Measurements from ENCODE around the gene PTPRN2. TPM values are rescaled to one million over a fixed set of nuclear protein-coding genes. Genes with fewer than 3 reads are reported as not detected.
A peak's percentile ranks its signal among the peaks of the same experiment; 100 is the strongest.

The PTPRN2 gene
- polyA plus RNA-seq, 4 donors, result 7.4 to 9.6 (median 8.8) TPM

DNA sequence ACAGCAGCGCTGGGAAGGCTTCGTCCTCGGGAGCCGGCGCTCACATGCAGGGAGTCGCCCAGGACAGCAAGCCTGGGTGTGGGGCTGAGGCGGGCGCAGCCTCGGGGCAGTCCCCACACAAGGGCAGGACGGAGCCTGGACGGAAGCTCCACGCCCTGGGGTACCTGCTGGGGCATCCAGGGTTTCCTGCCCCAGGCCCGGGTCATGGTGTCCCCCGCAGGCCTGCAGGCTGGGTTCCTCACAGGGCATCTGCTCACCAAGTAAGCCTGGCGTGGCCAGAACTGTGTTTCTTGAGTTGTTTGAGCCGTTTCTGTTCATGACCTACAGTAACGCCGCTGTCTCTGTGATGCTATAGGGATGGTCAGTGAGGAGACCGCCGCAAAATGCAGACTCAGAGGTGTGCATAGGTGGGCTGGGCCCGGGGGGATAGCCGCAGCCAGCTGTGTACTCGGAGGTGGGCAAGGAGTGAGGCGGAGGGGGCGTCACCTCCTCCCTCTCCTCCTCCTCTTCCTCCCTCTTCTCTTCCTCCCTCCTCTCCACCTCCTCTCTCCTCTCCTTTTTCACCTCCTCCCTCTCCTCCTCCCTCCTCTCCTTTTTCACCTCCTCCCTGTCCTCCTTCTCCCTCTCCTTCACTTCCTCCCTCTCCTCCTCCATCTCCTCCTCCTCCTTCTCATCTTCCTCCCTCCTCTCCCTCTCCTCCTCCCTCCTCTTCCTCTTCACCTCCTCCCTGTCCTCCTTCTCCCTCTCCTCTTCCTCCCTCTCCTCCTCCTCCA lies 811.9 kb downstream of the PTPRN2 start:
- DNase-seq (ENCODE audit: low read depth in 4 of 4, low spot score in 3 of 4), result no peak

DNA sequence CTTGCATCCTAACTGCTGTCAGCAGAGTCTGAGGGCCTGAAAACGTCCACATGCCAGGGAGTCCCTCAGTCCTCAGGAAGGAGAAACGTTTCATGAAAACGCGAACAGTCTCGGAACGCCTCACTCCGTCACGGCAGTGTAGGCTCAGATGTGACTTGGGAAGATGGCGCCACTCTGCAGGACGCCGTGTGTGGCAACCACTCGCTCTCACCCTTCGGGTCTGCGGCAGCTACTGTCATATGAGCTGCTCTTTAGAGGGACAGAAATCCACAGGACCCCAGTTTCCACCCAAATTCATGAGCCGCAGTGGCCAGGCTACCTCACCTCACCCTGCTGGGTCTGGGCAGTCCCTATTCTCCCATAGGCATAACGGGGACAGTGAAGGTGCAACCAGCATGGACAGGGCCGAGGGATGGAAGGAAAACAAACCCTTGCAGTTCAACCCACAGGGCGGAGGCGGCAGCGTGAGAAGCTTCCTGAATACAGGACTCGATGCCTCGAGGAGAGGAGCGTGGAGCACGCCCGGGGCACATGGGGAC lies 812.5 kb downstream of the PTPRN2 start:
- no peak for DNase-seq (ENCODE audit: low read depth in 4 of 4, low spot score in 3 of 4)

GRCh38 chr7:157774495-157774894 lies 813.1 kb downstream of the PTPRN2 start:
- no peak for DNase-seq (ENCODE audit: low read depth in 4 of 4, low spot score in 3 of 4)

DNA sequence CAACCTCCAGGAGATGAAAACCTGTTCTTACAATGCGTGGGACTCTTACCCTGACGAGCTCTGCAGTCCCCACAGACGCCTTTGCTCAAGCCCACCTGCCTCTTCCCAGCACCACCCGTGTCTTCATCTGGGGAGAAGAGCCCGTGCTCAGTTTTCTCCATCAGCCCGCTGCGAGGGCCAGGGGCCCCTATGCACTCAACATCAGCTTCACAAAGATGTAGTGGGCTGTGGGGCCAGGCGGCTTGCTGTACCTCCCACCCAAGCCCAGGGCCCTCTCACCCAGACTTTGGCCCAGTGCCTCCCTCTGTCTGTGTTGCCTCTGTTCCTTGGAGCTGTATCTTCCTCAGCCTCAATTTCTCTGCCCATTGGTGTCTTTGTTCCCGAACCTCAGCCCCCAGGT lies 814.3 kb downstream of the PTPRN2 start:
- no peak for DNase-seq (ENCODE audit: low read depth in 4 of 4, low spot score in 3 of 4)

DNA sequence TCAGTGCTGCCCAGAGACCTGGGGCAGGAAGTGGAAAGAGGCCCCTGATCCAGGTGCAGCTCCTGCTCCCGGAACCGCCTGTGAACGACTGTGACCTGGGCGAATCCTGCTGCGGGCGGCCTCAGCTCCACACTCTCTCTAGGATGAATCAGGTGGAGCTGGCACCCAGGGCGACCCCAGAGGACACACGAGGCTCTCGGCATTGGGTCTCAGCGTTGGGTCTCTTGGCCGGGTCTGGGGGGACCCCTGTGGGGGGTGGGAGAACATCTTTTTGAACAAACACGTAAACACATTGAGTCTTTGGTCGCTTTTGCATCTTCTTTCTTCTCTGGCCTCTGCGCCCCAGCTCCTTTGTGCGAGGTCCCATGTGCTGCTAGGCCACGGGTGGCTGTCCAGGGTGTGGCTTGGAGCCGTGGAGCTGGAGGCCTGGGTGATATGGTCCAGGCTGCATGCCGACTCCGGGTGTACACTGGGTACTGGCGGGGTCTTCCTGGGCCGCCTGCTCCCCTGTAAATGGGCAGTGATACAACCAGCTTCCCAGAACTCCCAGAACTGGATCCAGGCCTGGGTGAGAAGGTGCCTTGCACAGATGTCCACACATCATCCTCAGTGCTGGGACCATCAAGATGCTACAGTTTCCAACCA lies 815.0 kb downstream of the PTPRN2 start:
- no peak for DNase-seq (ENCODE audit: low read depth in 4 of 4, low spot score in 3 of 4)

DNA sequence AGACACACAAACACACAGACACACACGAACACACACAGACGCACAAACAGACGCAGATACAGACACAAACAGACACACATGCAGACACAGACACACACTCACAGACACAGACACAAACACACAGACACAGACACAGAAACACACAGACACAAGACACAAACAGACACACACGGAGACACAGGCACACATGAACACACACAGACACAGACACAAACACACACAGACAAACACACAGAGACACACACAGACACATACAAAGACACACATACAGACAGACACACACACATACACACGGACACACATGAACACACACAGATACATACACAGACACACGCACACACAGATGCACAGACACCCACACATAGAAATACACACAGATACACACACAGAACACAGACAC lies 815.9 kb downstream of the PTPRN2 start:
- DNase-seq (ENCODE audit: low read depth in 4 of 4, low spot score in 3 of 4), result no peak

DNA sequence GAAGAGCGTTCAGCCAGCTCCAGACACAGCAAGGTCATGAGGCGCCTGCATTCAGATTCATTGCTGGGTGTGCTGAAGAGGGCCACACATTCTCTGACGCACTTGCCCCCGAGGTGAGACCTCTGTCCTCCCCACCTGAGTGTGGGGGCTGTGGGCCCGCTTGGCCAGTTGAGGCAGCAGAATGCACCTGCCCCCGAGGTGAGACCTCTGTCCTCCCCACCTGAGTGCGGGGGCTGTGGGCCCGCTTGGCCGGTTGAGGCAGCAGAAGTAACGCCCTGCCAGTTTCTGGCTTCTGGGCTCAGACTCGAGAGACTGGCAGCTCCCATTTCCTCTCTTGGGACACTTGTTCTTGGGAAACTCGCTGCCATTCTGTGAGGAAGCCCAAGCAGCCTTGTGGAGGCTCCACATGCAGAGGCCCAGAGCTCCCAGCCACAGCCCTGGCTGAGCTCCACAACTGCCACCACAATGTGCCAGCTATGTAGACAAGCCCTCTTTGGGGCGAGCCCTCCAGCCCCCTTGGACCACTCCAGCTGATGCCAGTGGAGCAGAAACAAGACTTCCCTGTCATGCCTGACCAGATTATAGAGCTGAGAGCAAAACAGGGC lies 816.8 kb downstream of the PTPRN2 start:
- DNase-seq (ENCODE audit: low read depth in 4 of 4, low spot score in 3 of 4), result no peak

- no peak for DNase-seq (ENCODE audit: low read depth in 4 of 4, low spot score in 3 of 4)
Observed at GRCh38 chr7:157769526-157770215, 818.0 kb downstream of the PTPRN2 start.

DNA sequence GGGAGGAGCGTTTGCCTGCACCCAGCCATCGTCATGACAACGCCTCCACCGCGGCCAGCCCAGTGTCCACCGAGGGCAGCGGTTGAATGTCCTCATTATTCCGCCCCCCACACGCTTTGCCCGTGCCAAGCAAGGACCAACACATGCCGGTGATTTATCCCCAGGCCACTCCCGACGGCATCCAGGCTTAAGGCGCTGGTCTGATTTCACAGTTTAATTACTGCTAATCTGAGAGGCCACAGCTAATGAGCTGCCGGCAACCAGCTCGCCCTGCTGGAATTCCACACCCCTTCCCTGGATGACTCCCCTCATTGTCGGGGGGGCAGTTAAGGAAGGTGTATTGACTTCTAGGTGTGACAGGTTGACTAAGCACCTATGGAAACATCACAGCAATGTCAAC lies 818.5 kb downstream of the PTPRN2 start:
- DNase-seq (ENCODE audit: low read depth in 4 of 4, low spot score in 3 of 4), result peak in 1 of 4 donors; percentile 8

DNA sequence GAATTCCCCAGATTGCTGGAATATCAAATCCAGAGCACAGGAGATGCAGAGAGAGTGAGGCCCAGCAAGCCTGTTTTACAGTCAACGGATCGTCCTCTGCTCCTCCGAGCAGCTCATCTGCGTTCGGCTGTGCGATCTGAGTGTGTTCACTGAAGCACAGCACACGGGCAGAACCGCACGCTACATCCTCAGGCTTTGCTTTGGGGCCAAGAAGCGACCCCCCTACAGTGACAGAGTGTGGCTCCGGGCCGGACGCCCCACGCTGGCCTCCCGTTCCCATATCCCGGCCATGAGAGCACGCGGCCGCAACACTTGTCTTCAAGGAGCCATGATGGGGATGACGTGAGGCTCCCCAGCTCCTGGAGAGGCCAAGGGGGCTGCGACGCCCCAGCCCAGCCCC lies 819.4 kb downstream of the PTPRN2 start:
- no peak for DNase-seq (ENCODE audit: low read depth in 4 of 4, low spot score in 3 of 4)

GRCh38 chr7:157767506-157768197 lies 820.0 kb downstream of the PTPRN2 start:
- DNase-seq (ENCODE audit: low read depth in 4 of 4, low spot score in 3 of 4), result no peak

DNA sequence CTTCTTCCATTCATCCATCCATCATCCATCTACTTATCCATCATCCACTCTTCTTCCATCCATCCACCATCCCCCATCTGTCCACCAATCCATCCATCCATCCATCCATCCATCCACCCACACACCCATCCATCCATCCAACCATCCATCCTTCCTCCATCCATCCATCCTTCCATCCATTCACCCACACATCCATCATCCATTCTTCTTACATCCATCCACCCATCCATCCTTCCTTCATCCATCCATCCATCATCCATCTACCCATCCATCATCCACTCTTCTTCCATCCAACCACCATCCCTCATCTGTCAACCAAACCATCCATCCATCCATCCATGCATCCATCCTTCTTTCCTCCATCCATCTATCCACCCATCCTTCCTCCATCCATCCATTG lies 821.5 kb downstream of the PTPRN2 start:
- no peak for DNase-seq (ENCODE audit: low read depth in 4 of 4, low spot score in 3 of 4)

GRCh38 chr7:157764946-157765537 lies 822.6 kb downstream of the PTPRN2 start:
- no peak for DNase-seq (ENCODE audit: low read depth in 4 of 4, low spot score in 3 of 4)

DNA sequence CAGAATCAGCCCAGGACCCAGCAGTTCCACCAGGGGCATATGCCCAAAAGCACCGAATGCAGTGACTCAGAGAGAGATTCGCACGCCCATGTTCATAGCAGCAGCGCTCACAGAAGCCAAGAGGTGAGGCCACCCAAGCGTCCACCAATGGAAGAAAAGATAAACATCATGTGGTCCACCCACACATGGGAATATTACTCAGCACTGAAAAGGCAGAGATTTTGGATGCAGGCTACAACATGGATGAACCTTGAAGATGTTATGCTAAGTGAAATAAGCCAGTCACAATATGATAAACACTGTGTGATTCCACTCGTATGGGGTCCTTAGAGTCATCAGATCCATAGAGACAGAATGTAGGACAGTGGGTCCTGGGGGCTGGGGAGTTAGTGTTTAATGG lies 823.4 kb downstream of the PTPRN2 start:
- DNase-seq (ENCODE audit: low read depth in 4 of 4, low spot score in 3 of 4), result no peak

DNA sequence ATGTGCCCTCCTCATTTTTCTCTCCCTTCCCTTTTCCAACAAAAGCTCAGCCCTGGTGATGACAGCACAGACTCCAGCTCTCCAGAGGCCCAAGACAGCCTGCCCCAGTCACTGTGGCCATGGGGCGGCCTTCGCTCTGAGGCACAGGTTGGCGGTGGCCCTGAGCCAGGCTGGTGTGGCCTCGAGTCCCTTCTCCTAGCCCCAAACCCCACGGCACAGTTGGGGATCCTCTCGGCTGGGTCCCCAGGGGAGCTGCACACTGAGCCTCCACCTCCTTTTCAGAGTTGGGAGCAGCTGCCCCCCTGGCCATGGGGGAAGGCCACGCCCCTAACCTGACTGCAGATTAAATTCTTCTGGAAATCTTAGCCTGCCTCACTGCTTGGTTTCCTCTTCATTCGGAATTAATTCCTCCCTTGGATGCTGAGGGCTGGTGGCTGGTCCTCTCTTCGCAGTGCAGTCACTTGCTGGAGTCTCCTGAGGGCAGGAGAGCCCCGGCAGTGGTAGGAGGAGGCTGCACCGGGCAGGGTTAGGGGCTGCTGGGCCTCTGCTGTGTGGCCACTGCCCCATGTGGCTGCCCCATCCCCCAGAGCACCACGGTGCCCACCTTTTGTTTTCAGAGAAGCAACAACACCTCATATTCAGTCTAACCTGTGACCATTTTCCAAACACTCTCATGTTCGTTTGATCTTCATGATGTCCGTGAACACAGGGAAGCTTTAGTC lies 824.2 kb downstream of the PTPRN2 start:
- DNase-seq (ENCODE audit: low read depth in 4 of 4, low spot score in 3 of 4), result no peak

DNA sequence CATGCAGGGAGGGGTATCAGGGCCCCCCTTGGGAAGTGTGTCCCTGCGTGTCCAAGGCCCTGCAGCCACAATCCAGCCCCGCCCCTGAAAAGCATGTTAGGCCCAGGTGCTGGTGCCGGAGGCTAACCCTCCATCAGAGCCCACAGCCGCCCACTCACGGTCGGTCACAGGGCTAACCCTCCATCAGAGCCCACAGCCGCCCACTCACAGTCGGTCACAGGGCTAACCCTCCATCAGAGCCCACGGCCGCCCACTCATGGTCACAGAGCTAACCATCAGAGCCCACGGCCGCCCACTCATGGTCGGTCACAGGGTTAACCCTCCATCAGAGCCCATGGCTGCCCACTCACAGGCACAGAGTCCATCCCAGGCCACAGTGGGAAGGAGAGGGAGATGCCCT lies 824.8 kb downstream of the PTPRN2 start:
- DNase-seq (ENCODE audit: low read depth in 4 of 4, low spot score in 3 of 4), result no peak

- DNase-seq (ENCODE audit: low read depth in 4 of 4, low spot score in 3 of 4), result no peak
Observed at GRCh38 chr7:157760004-157760730, 827.5 kb downstream of the PTPRN2 start.

GRCh38 chr7:157759246-157759805 lies 828.3 kb downstream of the PTPRN2 start:
- no peak for DNase-seq (ENCODE audit: low read depth in 4 of 4, low spot score in 3 of 4)

All from right renal pelvis (tissue), 4 donors.